Measurements from ENCODE around the gene NEDD4L.
"Not testable (repeated sequence)": the region's sequence is repeated elsewhere in the genome, so short reads cannot be mapped to it uniquely, and the experiment has no call there.

NEDD4L gene

GRCh38 chr18:58264840-58265239, 220.8 kb downstream of the NEDD4L start:
- no peak for DNase-seq (ENCODE audit: low read depth)
- in situ Hi-C loops (cut with HindIII; ENCODE audit: low sequenced_read_pairs) = no loop called here
- H3K4me3 ChIP-seq (ENCODE audit: low read depth, low read length) = no peak overlapping the region
- TF ChIP-seq CTCF (IDR thresholded peaks at IDR 0.05; ENCODE audit: low read depth, low read length, missing control alignments) = no peak

- H3K4me3 ChIP-seq (ENCODE audit: low read depth, low read length); in situ Hi-C loops (cut with HindIII; ENCODE audit: low sequenced_read_pairs); DNase-seq (ENCODE audit: low read depth): not testable (repeated sequence)
Observed at GRCh38 chr18:58265489-58265888, 221.5 kb downstream of the NEDD4L start.

- in situ Hi-C loops (cut with HindIII; ENCODE audit: low sequenced_read_pairs) = no loop called here
- TF ChIP-seq CTCF (IDR thresholded peaks at IDR 0.05; ENCODE audit: low read depth, low read length, missing control alignments) = no peak
- H3K4me3 ChIP-seq (ENCODE audit: low read depth, low read length) = no peak overlapping the region
- DNase-seq (ENCODE audit: low read depth) = no peak
Observed at GRCh38 chr18:58266291-58266690, 222.3 kb downstream of the NEDD4L start.

- no peak for TF ChIP-seq CTCF (IDR thresholded peaks at IDR 0.05; ENCODE audit: low read depth, low read length, missing control alignments)
- in situ Hi-C loops (cut with HindIII; ENCODE audit: low sequenced_read_pairs) = no loop called here
- no peak for DNase-seq (ENCODE audit: low read depth)
- H3K4me3 ChIP-seq (ENCODE audit: low read depth, low read length) = no peak overlapping the region
Observed at GRCh38 chr18:58267493-58267892, 223.5 kb downstream of the NEDD4L start.

GRCh38 chr18:58268849-58269248, 224.8 kb downstream of the NEDD4L start:
- in situ Hi-C loops (cut with HindIII; ENCODE audit: low sequenced_read_pairs) = no loop called here
- no peak overlapping the region for H3K4me3 ChIP-seq (ENCODE audit: low read depth, low read length)
- DNase-seq (ENCODE audit: low read depth) = no peak
- no peak for TF ChIP-seq CTCF (IDR thresholded peaks at IDR 0.05; ENCODE audit: low read depth, low read length, missing control alignments)

- DNase-seq (ENCODE audit: low read depth) = no peak
- in situ Hi-C loops (cut with HindIII; ENCODE audit: low sequenced_read_pairs) = no loop called here
- H3K4me3 ChIP-seq (ENCODE audit: low read depth, low read length) = no peak overlapping the region
- no peak for TF ChIP-seq CTCF (IDR thresholded peaks at IDR 0.05; ENCODE audit: low read depth, low read length, missing control alignments)
Observed at GRCh38 chr18:58269931-58270330, 225.9 kb downstream of the NEDD4L start.

- TF ChIP-seq CTCF (IDR thresholded peaks at IDR 0.05; ENCODE audit: low read depth, low read length, missing control alignments) = no peak
- H3K4me3 ChIP-seq (ENCODE audit: low read depth, low read length) = no peak overlapping the region
- no peak for DNase-seq (ENCODE audit: low read depth)
- in situ Hi-C loops (cut with HindIII; ENCODE audit: low sequenced_read_pairs) = no loop called here
Observed at GRCh38 chr18:58270396-58270795, 226.4 kb downstream of the NEDD4L start.

All from astrocyte of the cerebellum (primary cell).